K562 (cell line): ENCODE measurements around the gene IL13. TPM values are rescaled to one million over a fixed set of nuclear protein-coding genes. Genes with fewer than 3 reads are reported as not detected.

Experiments
- BDP1 ChIP-seq: IDR thresholded peaks from 3 replicates; pipeline ENCODE4 v1.6.1; 2011; ENCODE audit not compliant: insufficient read length, insufficient read depth
- FIP1L1 ChIP-seq: fragments of 200-400 bp; formaldehyde crosslinking; IDR thresholded peaks from 2 replicates; pipeline ENCODE4 v1.6.1; 2018; ENCODE audit warnings: mild to moderate bottlenecking, low read depth, low read length; ENCODE audit not compliant: poor library complexity, severe bottlenecking
- MEIS2 ChIP-seq: fragments of 450-650 bp; IDR thresholded peaks from 2 replicates; pipeline ENCODE4 v1.6.1; 2014; ENCODE audit warnings: mild to moderate bottlenecking; ENCODE audit not compliant: partially characterized antibody
- NELFE ChIP-seq: IDR thresholded peaks from 2 replicates; pipeline ENCODE4 v1.6.1; 2011; ENCODE audit warnings: mild to moderate bottlenecking; ENCODE audit not compliant: insufficient read depth, insufficient read length
- POLR3A ChIP-seq: IDR thresholded peaks from 2 replicates; pipeline ENCODE4 v1.6.1; 2011; ENCODE audit warnings: borderline replicate concordance, mild to moderate bottlenecking, moderate library complexity; ENCODE audit not compliant: insufficient read length, insufficient read depth; ENCODE audit errors: extremely low read depth
- PTRF ChIP-seq: fragments of 450-650 bp; IDR thresholded peaks from 2 replicates; pipeline ENCODE4 v1.6.1; 2016; ENCODE audit warnings: mild to moderate bottlenecking, missing genetic modification characterization, missing compliant biosample characterization
- SPI1 ChIP-seq: IDR thresholded peaks from 2 replicates; pipeline ENCODE4 v1.6.1; 2011; ENCODE audit warnings: low read depth, low read length, control low read depth, borderline replicate concordance
- ZFP36 ChIP-seq: fragments of 150-350 bp; IDR thresholded peaks from 2 replicates; pipeline ENCODE4 v1.6.1; 2018; ENCODE audit warnings: low read length, low read depth; ENCODE audit not compliant: partially characterized antibody
- ZSCAN32 ChIP-seq: fragments of 450-650 bp; formaldehyde crosslinking; IDR thresholded peaks from 2 replicates; pipeline ENCODE4 v1.4.0; 2020; ENCODE audit warnings: mild to moderate bottlenecking, moderate library complexity
- polyA plus RNA-seq, 8 experiments: library from polyadenylated mRNA; depleted of rRNA in 4 of 8; stranded (reverse) in 5 of 8; unstranded in 3 of 8; fragments of >200 nt; fragmentation: Nextera tagmentation in 2 of 8; fragmentation: Illumina TruSeq in 1 of 8; extraction: Ambion mirVana in 2 of 8; extraction: Trizol in 1 of 8; gene quantifications; 2 replicates each; pipeline versions ENCODE4 v1.2.1 to v1.2.3, GENCODE V29; 2011 to 2014; ENCODE audit warnings: inconsistent platforms in 1 of 8, missing spikeins in 1 of 8
- total RNA-seq, 7 experiments: library from RNA; depleted of rRNA in 6 of 7; stranded (reverse); fragments of >200 nt in 6 of 7; fragmentation: Illumina TruSeq in 2 of 7; extraction: Trizol in 2 of 7; gene quantifications; 2 replicates each; pipeline versions ENCODE4 v1.2.1 to v1.2.3, GENCODE V29; 2011 to 2021; ENCODE audit warnings: low replicate concordance in 1 of 7
- TF ChIP-seq, protein P1 (sequence below): fragments of 150-350 bp; IDR thresholded peaks from 2 replicates; pipeline ENCODE4 v1.6.1; 2014; ENCODE audit warnings: low read depth, mild to moderate bottlenecking, low read length, borderline replicate concordance
- TF ChIP-seq, protein P2 (sequence below): fragments of 450-650 bp; formaldehyde crosslinking; conservative IDR thresholded peaks from 2 replicates; pipeline ENCODE4 v1.4.0; 2022; ENCODE audit warnings: mild to moderate bottlenecking, missing genetic modification characterization
- TF ChIP-seq, protein P3 (sequence below): sonication (generic); formaldehyde crosslinking; IDR thresholded peaks from 2 replicates; pipeline ENCODE4 v1.8.1; 2023; ENCODE audit warnings: missing genetic modification reagents, mild to moderate bottlenecking, borderline replicate concordance
- TF ChIP-seq, protein P4 (sequence below): fragments of 250-450 bp; sonication (Bioruptor Pico); IDR thresholded peaks from 2 replicates; pipeline ENCODE4 v1.5.0; 2020; ENCODE audit warnings: mild to moderate bottlenecking, borderline replicate concordance

IL13 gene
- total and polyA plus RNA-seq, 9 of the 15 experiments (the other 6 are each of a cell fraction or from before 2014, with no cell fraction given) = not detected

DNA sequence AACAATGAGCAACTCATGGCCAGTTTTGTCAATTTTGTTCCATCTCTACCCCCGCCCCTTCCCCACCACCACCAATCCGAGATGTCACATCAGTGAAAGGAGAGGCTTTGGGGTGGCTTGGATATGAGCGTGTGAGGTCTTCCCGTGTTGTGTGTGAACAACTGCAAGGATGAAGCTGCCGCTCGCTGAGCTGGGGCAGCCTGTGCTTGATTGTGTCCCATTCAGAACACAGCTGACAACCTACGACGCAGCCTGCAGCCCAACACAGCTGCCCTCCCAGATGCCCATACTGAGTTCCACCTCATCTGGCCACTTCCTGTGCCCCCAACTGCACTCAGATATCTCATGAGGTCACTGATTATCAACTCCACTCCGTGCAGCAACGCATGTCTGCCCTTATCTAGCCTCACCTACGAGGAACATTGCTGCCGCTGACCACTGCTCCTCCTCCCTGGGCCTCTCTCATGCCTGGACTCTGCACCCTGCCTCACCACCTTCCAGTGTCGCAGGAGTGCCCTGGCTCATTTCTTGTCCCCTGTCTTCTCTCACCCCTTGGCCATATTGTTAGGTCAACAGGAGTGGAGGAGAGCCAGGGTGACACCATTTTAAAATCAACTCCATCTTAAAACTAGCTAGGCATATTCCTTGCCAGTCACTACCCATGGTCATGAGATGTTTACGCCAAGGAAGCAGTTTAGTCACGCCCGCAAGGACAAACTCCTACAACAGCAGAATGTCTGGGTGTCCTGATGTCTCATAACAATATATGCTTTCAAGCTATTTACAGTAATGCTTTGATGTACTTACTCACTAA is 8.5 kb downstream of the IL13 start (continued):
- TF ChIP-seq, protein P1, sequence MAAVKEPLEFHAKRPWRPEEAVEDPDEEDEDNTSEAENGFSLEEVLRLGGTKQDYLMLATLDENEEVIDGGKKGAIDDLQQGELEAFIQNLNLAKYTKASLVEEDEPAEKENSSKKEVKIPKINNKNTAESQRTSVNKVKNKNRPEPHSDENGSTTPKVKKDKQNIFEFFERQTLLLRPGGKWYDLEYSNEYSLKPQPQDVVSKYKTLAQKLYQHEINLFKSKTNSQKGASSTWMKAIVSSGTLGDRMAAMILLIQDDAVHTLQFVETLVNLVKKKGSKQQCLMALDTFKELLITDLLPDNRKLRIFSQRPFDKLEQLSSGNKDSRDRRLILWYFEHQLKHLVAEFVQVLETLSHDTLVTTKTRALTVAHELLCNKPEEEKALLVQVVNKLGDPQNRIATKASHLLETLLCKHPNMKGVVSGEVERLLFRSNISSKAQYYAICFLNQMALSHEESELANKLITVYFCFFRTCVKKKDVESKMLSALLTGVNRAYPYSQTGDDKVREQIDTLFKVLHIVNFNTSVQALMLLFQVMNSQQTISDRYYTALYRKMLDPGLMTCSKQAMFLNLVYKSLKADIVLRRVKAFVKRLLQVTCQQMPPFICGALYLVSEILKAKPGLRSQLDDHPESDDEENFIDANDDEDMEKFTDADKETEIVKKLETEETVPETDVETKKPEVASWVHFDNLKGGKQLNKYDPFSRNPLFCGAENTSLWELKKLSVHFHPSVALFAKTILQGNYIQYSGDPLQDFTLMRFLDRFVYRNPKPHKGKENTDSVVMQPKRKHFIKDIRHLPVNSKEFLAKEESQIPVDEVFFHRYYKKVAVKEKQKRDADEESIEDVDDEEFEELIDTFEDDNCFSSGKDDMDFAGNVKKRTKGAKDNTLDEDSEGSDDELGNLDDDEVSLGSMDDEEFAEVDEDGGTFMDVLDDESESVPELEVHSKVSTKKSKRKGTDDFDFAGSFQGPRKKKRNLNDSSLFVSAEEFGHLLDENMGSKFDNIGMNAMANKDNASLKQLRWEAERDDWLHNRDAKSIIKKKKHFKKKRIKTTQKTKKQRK = no peak
- TF ChIP-seq, protein P2, sequence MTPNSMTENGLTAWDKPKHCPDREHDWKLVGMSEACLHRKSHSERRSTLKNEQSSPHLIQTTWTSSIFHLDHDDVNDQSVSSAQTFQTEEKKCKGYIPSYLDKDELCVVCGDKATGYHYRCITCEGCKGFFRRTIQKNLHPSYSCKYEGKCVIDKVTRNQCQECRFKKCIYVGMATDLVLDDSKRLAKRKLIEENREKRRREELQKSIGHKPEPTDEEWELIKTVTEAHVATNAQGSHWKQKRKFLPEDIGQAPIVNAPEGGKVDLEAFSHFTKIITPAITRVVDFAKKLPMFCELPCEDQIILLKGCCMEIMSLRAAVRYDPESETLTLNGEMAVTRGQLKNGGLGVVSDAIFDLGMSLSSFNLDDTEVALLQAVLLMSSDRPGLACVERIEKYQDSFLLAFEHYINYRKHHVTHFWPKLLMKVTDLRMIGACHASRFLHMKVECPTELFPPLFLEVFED (CRISPR knock-in tag) = peak; percentile 92
- TF ChIP-seq, protein P3, sequence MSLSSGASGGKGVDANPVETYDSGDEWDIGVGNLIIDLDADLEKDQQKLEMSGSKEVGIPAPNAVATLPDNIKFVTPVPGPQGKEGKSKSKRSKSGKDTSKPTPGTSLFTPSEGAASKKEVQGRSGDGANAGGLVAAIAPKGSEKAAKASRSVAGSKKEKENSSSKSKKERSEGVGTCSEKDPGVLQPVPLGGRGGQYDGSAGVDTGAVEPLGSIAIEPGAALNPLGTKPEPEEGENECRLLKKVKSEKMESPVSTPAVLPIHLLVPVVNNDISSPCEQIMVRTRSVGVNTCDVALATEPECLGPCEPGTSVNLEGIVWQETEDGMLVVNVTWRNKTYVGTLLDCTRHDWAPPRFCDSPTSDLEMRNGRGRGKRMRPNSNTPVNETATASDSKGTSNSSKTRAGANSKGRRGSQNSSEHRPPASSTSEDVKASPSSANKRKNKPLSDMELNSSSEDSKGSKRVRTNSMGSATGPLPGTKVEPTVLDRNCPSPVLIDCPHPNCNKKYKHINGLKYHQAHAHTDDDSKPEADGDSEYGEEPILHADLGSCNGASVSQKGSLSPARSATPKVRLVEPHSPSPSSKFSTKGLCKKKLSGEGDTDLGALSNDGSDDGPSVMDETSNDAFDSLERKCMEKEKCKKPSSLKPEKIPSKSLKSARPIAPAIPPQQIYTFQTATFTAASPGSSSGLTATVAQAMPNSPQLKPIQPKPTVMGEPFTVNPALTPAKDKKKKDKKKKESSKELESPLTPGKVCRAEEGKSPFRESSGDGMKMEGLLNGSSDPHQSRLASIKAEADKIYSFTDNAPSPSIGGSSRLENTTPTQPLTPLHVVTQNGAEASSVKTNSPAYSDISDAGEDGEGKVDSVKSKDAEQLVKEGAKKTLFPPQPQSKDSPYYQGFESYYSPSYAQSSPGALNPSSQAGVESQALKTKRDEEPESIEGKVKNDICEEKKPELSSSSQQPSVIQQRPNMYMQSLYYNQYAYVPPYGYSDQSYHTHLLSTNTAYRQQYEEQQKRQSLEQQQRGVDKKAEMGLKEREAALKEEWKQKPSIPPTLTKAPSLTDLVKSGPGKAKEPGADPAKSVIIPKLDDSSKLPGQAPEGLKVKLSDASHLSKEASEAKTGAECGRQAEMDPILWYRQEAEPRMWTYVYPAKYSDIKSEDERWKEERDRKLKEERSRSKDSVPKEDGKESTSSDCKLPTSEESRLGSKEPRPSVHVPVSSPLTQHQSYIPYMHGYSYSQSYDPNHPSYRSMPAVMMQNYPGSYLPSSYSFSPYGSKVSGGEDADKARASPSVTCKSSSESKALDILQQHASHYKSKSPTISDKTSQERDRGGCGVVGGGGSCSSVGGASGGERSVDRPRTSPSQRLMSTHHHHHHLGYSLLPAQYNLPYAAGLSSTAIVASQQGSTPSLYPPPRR (CRISPR knock-in tag) = no peak
- TF ChIP-seq BDP1 = no peak
- no peak for TF ChIP-seq SPI1
- TF ChIP-seq, protein P4, sequence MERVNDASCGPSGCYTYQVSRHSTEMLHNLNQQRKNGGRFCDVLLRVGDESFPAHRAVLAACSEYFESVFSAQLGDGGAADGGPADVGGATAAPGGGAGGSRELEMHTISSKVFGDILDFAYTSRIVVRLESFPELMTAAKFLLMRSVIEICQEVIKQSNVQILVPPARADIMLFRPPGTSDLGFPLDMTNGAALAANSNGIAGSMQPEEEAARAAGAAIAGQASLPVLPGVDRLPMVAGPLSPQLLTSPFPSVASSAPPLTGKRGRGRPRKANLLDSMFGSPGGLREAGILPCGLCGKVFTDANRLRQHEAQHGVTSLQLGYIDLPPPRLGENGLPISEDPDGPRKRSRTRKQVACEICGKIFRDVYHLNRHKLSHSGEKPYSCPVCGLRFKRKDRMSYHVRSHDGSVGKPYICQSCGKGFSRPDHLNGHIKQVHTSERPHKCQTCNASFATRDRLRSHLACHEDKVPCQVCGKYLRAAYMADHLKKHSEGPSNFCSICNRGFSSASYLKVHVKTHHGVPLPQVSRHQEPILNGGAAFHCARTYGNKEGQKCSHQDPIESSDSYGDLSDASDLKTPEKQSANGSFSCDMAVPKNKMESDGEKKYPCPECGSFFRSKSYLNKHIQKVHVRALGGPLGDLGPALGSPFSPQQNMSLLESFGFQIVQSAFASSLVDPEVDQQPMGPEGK (CRISPR knock-in tag) = peak; percentile 91; the same call in 1 of the 2 replicates
- TF ChIP-seq MEIS2 = no peak
- no peak for TF ChIP-seq NELFE
- TF ChIP-seq FIP1L1 = no peak
- TF ChIP-seq PTRF (tag) = peak; percentile 97
- peak; percentile 88 for TF ChIP-seq ZSCAN32 (CRISPR knock-in tag)
- no peak for TF ChIP-seq ZFP36
- no peak for TF ChIP-seq POLR3A
